BLaER1 treated with 17β-estradiol and CSF1 and Interleukin-3, amounts not matched to agents 10 nM and 100 nM (cell line): ENCODE results near the gene MS4A18.

ENCODE experiments used
- H3K27ac ChIP-seq, 11 experiments: shearing (Covaris generic); formaldehyde crosslinking; 2 replicates each; pipeline ENCODE4 v1.8.1; 2022
- H3K27me3 ChIP-seq, 11 experiments: shearing (Covaris generic); formaldehyde crosslinking; 2 replicates each; pipeline ENCODE4 v1.8.1; 2022
- H3K36me3 ChIP-seq, 11 experiments: shearing (Covaris generic); formaldehyde crosslinking; 2 replicates each; pipeline ENCODE4 v1.8.1; 2022
- H3K4me1 ChIP-seq, 10 experiments: shearing (Covaris generic); formaldehyde crosslinking; 2 replicates each; pipeline ENCODE4 v1.8.1; 2022
- H3K4me2 ChIP-seq, 11 experiments: shearing (Covaris generic); formaldehyde crosslinking; 2 replicates each; pipeline ENCODE4 v1.8.1; 2022
- H3K4me3 ChIP-seq, 10 experiments: shearing (Covaris generic); formaldehyde crosslinking; 2 replicates each; pipeline ENCODE4 v1.8.1; 2022
- H3K9ac ChIP-seq, 11 experiments: shearing (Covaris generic); formaldehyde crosslinking; 2 replicates each; pipeline ENCODE4 v1.8.1; 2022
- H3K9me3 ChIP-seq, 11 experiments: shearing (Covaris generic); formaldehyde crosslinking; replicated peaks in 1 of 11; 2 replicates each; pipeline ENCODE4 v1.8.1; 2022
- H4K20me1 ChIP-seq, 11 experiments: shearing (Covaris generic); formaldehyde crosslinking; 2 replicates each; pipeline ENCODE4 v1.8.1; 2022
- Cebpa-rat ChIP-seq, 11 experiments: shearing (Covaris generic); IDR thresholded peaks; 2 replicates each; pipeline ENCODE4 v1.8.1; 2022

The MS4A18 gene

DNA sequence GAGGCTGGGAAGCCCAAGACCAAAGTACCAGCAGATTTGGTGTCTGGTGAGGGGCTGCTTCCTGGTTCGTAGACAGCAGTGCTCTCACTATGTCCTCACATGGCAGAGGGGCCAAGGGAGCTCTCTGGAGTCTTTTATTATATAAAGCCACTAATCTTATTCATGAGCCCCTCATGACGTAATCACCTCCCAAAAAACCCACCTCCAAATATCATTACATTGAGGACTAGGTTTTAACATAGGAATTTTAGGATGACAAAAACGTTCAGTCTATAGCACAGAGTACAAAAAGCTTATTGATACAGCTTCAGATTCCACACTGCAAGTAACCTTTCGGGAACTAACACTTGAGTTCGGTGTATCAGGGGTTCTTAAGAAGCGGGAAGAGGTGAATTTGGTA lies 4.1 kb upstream of the MS4A18 start:
- H3K27ac ChIP-seq, result no peak overlapping the region
- no peaks in the 10 kb centered on the region for H3K4me1 ChIP-seq
- no peak overlapping the region for H3K4me3 ChIP-seq
- 0 out of 22 replicates have a peak, but pooled peaks of 1 of the 11 experiments have one; percentile 18 for TF ChIP-seq Cebpa-rat (IDR thresholded peaks at IDR 0.05)
- H3K27me3 ChIP-seq, result no peaks in the 10 kb centered on the region
- H3K9me3 ChIP-seq, result peaks cover 22 to 35% (median 24%) of the 10 kb centered on the region in 11 experiments
- no peaks in the 10 kb centered on the region for H3K36me3 ChIP-seq
- H3K9ac ChIP-seq, result no peak overlapping the region
- H3K4me2 ChIP-seq, result no peak overlapping the region
- no peaks in the 10 kb centered on the region for H4K20me1 ChIP-seq

- Histone ChIP-seq H3K27ac (no peak overlapping the region), H3K27me3 (no peaks in the 10 kb centered on the region), H3K36me3 (no peaks in the 10 kb centered on the region), H3K4me3 (no peak overlapping the region), H3K9ac (no peak overlapping the region), H4K20me1 (no peaks in the 10 kb centered on the region), H3K9me3 (0 out of 22 replicates have a peak, but pooled peaks cover 0 to under 1% (median 0%) of the 10 kb centered on the region in 11 experiments), H3K4me2 (no peak overlapping the region), H3K4me1 (0 out of 20 replicates have a peak, but pooled peaks cover 0 to 5% (median 0%) of the 10 kb centered on the region in 10 experiments)
- no peak for TF ChIP-seq Cebpa-rat (IDR thresholded peaks at IDR 0.05)
These were observed 1.1 kb downstream of the MS4A18 start for GRCh38 chr11:60725592-60725991.

DNA sequence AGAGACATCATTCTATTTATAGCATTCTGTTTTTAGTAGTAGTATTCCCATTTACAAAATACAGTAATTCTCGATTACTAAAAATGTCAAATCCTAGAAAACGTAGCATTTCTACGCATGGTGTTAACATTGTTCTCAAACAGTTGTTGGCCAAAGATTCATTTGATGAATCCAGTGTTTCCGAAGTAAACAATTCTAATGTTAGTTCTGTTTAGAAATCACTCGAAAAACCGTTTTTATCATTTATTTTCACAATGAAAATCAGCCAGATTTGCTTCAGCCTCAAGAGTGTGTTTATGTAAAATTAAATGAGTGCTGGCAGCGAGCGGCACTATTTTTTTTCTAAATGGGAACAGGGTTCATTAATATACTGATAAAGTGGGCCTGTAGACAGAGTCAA lies 7.1 kb downstream of the MS4A18 start:
- Histone ChIP-seq H3K36me3 (no peaks in the 10 kb centered on the region), H3K27me3 (no peaks in the 10 kb centered on the region), H3K4me2 (no peak overlapping the region), H3K4me3 (no peak overlapping the region), H4K20me1 (no peaks in the 10 kb centered on the region), H3K27ac (no peak overlapping the region), H3K4me1 (no peaks in the 10 kb centered on the region), H3K9ac (no peak overlapping the region), H3K9me3 (peaks cover 0 to 5% (median 0%) of the 10 kb centered on the region in 11 experiments; a peak in 2 of 22 replicates)
- no peak for TF ChIP-seq Cebpa-rat (IDR thresholded peaks at IDR 0.05)

DNA sequence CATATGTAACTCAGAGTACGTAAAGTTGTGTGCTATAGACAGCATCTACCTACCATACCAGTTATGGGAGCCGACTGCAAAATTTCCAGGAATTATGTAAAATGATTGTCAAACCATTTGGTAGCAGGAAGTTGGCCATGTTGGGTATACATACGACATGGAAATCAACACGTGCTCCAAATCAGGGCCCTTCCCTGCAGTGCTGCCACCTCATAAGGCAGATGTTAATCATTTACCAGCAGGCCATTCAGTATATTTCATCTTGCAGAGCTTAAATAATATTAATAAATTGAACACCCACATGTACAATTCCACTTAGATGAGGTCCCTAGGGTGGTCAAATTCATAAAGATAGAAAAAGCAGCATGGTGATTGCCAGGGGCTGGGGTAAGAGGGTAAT lies 9.8 kb downstream of the MS4A18 start:
- Histone ChIP-seq H3K36me3 (no peaks in the 10 kb centered on the region), H3K27ac (no peak overlapping the region), H3K4me3 (no peak overlapping the region), H3K9ac (no peak overlapping the region), H4K20me1 (no peaks in the 10 kb centered on the region), H3K27me3 (no peaks in the 10 kb centered on the region), H3K4me1 (no peaks in the 10 kb centered on the region), H3K9me3 (peaks cover 0 to 5% (median 0%) of the 10 kb centered on the region in 11 experiments; a peak in 2 of 22 replicates), H3K4me2 (no peak overlapping the region)
- TF ChIP-seq Cebpa-rat (IDR thresholded peaks at IDR 0.05), result no peak

DNA sequence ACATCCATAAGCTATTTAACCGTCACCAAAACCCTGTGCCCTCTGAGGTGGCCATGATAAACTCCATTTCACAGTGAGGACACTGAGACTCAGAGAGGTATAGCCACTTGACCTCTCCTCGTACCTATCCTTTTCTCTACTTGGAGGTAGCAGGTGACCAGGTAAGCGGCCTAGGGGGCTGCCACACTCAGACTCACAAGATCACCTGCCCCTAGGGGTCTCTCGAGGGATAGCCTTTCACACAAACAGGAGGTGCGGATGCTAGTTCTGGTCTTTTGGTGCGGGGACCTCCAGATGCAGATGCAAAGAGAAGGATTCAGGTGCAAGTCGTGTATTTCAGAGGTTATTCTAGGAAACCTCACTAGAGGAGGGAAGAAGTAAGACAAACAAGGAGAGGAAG lies 14.6 kb downstream of the MS4A18 start:
- Histone ChIP-seq H3K27me3 (no peaks in the 10 kb centered on the region), H3K4me1 (0 out of 20 replicates have a peak, but pooled peaks cover 0 to 6% (median 0%) of the 10 kb centered on the region in 10 experiments), H3K36me3 (no peaks in the 10 kb centered on the region), H3K9me3 (peaks cover 16 to 37% (median 23%) of the 10 kb centered on the region in 11 experiments; a peak in 19 of 22 replicates), H4K20me1 (no peaks in the 10 kb centered on the region), H3K9ac (no peak overlapping the region), H3K4me3 (no peak overlapping the region), H3K27ac (no peak overlapping the region), H3K4me2 (no peak overlapping the region)
- no peak for TF ChIP-seq Cebpa-rat (IDR thresholded peaks at IDR 0.05)

DNA sequence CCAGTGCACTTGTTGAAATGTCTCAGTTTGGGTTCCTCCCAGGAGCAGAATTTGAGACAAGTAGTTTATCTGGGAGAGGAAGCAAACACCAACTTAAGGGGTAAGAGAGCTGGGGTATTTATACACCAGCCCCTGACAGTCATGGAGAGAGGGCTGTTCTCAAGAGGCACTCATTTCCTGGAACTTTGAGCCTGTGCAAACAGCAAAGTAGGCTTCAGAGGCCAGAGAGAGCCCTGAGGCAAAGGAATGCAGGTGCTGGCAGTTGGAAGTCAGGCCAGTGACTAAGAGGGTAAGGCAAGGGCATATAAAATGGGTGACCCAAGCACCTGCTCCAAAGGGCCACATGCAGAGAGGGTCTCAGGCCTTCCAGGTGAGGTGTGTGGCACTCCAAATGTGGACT lies 16.1 kb downstream of the MS4A18 start:
- H3K9me3 ChIP-seq, result peaks cover 16 to 46% (median 36%) of the 10 kb centered on the region in 11 experiments; a peak in 19 of 22 replicates
- H3K36me3 ChIP-seq, result no peaks in the 10 kb centered on the region
- no peaks in the 10 kb centered on the region for H4K20me1 ChIP-seq
- H3K9ac ChIP-seq, result no peak overlapping the region
- TF ChIP-seq Cebpa-rat (IDR thresholded peaks at IDR 0.05), result no peak
- H3K27me3 ChIP-seq, result no peaks in the 10 kb centered on the region
- H3K4me2 ChIP-seq, result 0 out of 22 replicates have a peak overlapping the region, but pooled peaks of 1 of the 11 experiments have one; percentile 24
- H3K4me3 ChIP-seq, result no peak overlapping the region
- H3K27ac ChIP-seq, result no peak overlapping the region
- H3K4me1 ChIP-seq, result 0 out of 20 replicates have a peak, but pooled peaks cover 0 to 6% (median 0%) of the 10 kb centered on the region in 10 experiments

DNA sequence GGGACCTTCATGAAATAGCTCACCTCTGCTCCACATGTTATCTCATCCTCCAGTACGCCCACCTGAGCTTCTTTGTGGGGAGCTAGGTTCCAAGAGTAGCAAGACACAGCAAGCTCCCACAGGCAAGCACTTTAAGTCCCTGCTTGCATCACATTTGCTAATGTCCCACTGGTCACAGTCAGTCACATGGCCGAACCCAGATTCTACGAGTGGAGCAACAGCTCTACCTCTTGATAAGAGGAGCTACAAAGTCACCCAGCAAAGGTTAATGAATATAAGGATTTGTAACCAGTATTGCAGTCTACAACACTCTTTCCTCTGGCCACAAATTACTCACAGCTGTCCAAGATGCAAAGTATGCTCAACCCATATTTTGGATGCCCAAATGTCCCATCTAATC lies 16.9 kb downstream of the MS4A18 start:
- H4K20me1 ChIP-seq, result no peaks in the 10 kb centered on the region
- no peaks in the 10 kb centered on the region for H3K27me3 ChIP-seq
- H3K27ac ChIP-seq, result no peak overlapping the region
- no peaks in the 10 kb centered on the region for H3K36me3 ChIP-seq
- H3K9ac ChIP-seq, result no peak overlapping the region
- H3K9me3 ChIP-seq, result peaks cover 16 to 46% (median 36%) of the 10 kb centered on the region in 11 experiments; a peak in 19 of 22 replicates
- no peak for TF ChIP-seq Cebpa-rat (IDR thresholded peaks at IDR 0.05)
- H3K4me1 ChIP-seq, result peaks cover 0 to 10% (median 4%) of the 10 kb centered on the region in 10 experiments; a peak in 14 of 20 replicates
- H3K4me3 ChIP-seq, result no peak overlapping the region
- H3K4me2 ChIP-seq, result no peak overlapping the region

DNA sequence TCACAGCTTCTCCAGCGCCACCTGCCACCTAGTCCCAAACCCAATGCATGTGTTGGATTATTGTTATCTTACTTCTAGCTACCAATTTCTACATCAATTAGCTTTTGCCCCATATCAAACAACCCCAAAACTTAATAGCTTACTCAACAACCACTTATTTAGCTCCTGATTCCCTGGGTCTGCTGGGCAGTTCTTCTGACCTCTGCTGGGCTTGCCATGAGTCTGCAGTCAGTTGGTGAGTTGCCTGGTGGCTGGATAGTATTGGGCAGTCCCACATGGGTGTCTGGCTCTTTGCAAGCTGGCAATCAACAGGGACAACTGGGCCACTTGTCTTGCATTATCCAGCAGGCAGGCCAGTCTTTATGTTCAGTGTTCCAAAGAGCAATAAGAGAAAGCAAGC lies 18.5 kb downstream of the MS4A18 start:
- TF ChIP-seq Cebpa-rat (IDR thresholded peaks at IDR 0.05), result no peak
- Histone ChIP-seq H3K4me3 (no peak overlapping the region), H3K4me1 (peaks cover 0 to 21% (median 12%) of the 10 kb centered on the region in 10 experiments; a peak in 14 of 20 replicates), H3K27me3 (no peaks in the 10 kb centered on the region), H3K36me3 (no peaks in the 10 kb centered on the region), H3K4me2 (no peak overlapping the region), H3K9me3 (peaks cover 16 to 46% (median 36%) of the 10 kb centered on the region in 11 experiments; a peak in 19 of 22 replicates), H3K9ac (no peak overlapping the region), H3K27ac (no peak overlapping the region), H4K20me1 (no peaks in the 10 kb centered on the region)

DNA sequence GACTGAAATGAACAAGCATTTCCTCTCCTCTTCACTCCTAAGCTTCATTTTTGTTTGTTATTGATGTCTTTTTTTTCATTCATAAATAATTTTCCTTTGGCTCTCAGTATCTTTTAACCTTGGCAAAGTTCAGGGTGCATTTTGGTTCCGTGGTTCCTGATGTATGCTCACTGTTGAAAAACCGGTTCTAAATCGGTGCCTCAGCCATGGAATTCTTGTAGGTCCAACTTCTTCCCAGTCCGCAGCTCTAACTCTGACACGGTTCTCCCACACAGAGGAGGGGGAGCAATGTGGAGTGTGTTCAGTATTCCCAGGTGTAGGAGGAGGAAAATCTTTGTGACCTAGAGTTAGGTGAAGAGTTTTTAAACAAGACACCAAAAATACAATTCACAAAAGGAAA lies 19.6 kb downstream of the MS4A18 start:
- H3K4me1 ChIP-seq, result peaks cover 0 to 32% (median 21%) of the 10 kb centered on the region in 10 experiments; a peak in 14 of 20 replicates
- H3K9ac ChIP-seq, result no peak overlapping the region
- no peak overlapping the region for H3K4me3 ChIP-seq
- H4K20me1 ChIP-seq, result no peaks in the 10 kb centered on the region
- no peaks in the 10 kb centered on the region for H3K36me3 ChIP-seq
- no peak for TF ChIP-seq Cebpa-rat (IDR thresholded peaks at IDR 0.05)
- no peak overlapping the region for H3K27ac ChIP-seq
- no peak overlapping the region for H3K4me2 ChIP-seq
- H3K9me3 ChIP-seq, result peaks cover 16 to 46% (median 36%) of the 10 kb centered on the region in 11 experiments; a peak in 19 of 22 replicates
- no peaks in the 10 kb centered on the region for H3K27me3 ChIP-seq

DNA sequence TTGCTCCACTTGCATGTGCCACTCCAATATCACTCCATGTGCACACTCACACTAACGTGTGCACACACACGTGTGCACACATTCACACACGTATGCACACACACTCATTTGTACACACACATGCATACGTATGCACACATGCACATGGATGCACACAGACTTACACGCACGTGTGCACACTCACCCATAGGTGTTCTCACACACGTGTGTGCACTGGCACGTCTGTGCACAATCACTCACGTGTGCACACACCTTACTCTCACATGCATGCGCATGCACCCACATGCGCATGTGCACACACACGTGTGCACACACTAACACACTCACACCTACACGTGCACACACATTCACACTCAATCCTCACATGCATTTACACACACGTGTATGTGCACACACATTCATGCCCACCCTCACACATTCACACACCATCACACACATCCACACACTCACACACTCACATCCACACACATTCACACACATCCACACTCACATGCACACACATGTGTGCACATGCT lies 22.9 kb downstream of the MS4A18 start:
- Histone ChIP-seq H3K36me3 (no peaks in the 10 kb centered on the region), H3K27me3 (no peaks in the 10 kb centered on the region), H3K4me1 (peaks cover 0 to 26% (median 21%) of the 10 kb centered on the region in 10 experiments; a peak in 14 of 20 replicates), H3K9me3 (peaks cover 1 to 30% (median 20%) of the 10 kb centered on the region in 11 experiments; a peak in 17 of 22 replicates), H4K20me1 (no peaks in the 10 kb centered on the region; a peak in 1 of 22 replicates), H3K9ac (no peak overlapping the region), H3K4me3 (no peak overlapping the region), H3K4me2 (peak overlapping the region in 5 of 11 experiments; percentile 43 to 62 (median 53); a peak in 7 of 22 replicates), H3K27ac (no peak overlapping the region)
- no peak for TF ChIP-seq Cebpa-rat (IDR thresholded peaks at IDR 0.05)
